H1 (cell line): ENCODE results near the gene KCNJ5. TPM values are rescaled to one million over a fixed set of nuclear protein-coding genes. Genes with fewer than 3 reads are reported as not detected.

Experiments used
- SP1 ChIP-seq: IDR thresholded peaks from 2 replicates; pipeline ENCODE4 v1.6.1; 2011; ENCODE audit warnings: low read depth, low read length
- SP4 ChIP-seq: IDR thresholded peaks from 2 replicates; pipeline ENCODE4 v1.6.1; 2012; ENCODE audit warnings: low read length, inconsistent platforms
- ZNF274 ChIP-seq: IDR thresholded peaks from 2 replicates; pipeline ENCODE4 v1.7.0; 2012; ENCODE audit warnings: low read length, borderline replicate concordance; ENCODE audit errors: extremely low read depth
- polyA plus RNA-seq, 7 experiments: library from polyadenylated mRNA; depleted of rRNA in 3 of 7; stranded (reverse) in 5 of 7; unstranded in 2 of 7; fragments of >200 nt in 5 of 7; fragments of 200-250 nt in 2 of 7; gene quantifications; 1 replicate in 5 of 7; 2 replicates in 1 of 7; 4 replicates in 1 of 7; pipeline versions ENCODE4 v1.2.1 to v1.2.3, GENCODE V29; 2011 to 2013; ENCODE audit warnings: missing spikeins in 2 of 7, mixed read lengths in 2 of 7
- total RNA-seq: library from RNA; stranded (reverse); fragmentation: NEBNext Ultra II Directional; extraction: Animal tissue kit (Norgen Biotek cat#: 25700); gene quantifications from 2 replicates; pipeline ENCODE4 v1.2.1, GENCODE V29; 2021

KCNJ5 gene
- total and polyA plus RNA-seq, 2 of the 8 experiments (the other 6 are each of a cell fraction or from before 2014, with no cell fraction given): 0.05 TPM; not detected in 1

GRCh38 chr11:128934351-128934750, 43.2 kb downstream of the KCNJ5 start (continued):
- TF ChIP-seq SP4 (no peak), ZNF274 (no peak), SP1 (no peak)
